SU-DHL-6 (cell line): ENCODE data around the gene GPRIN3.

Source experiments
- H2AFZ ChIP-seq: fragments of 200-600 bp; sonication (generic); 2 replicates; pipeline ENCODE4 v1.6.1; 2014; ENCODE audit warnings: low read depth, mild to moderate bottlenecking, moderate library complexity, mixed read lengths, antibody characterized with exemption, low read length; ENCODE audit not compliant: severe bottlenecking
- H3F3A ChIP-seq: fragments of 200-600 bp; shearing (Covaris generic); 2 replicates; pipeline ENCODE4 v1.6.0; 2016; ENCODE audit warnings: antibody characterized with exemption, mild to moderate bottlenecking; ENCODE audit not compliant: insufficient read depth
- H3K27ac ChIP-seq: fragments of 200-600 bp; sonication (generic); 2 replicates; pipeline ENCODE4 v1.5.1; 2016; ENCODE audit warnings: low read depth, mild to moderate bottlenecking, low read length, moderate library complexity, mixed read lengths
- H3K27me3 ChIP-seq: fragments of 200-600 bp; sonication (generic), shearing (Covaris generic); 2 replicates; pipeline ENCODE4 v1.6.0; 2014; ENCODE audit warnings: mild to moderate bottlenecking, low read length
- H3K36me3 ChIP-seq: fragments of 200-600 bp; sonication (generic); 2 replicates; pipeline ENCODE4 v1.6.1; 2014; ENCODE audit warnings: mild to moderate bottlenecking, low read length, mixed read lengths
- H3K4me2 ChIP-seq: fragments of 300-600, 200-600 bp; shearing (Covaris generic), sonication (generic); 2 replicates; pipeline ENCODE4 v1.6.0; 2014; ENCODE audit warnings: low read length, low read depth, mild to moderate bottlenecking; ENCODE audit not compliant: poor library complexity, severe bottlenecking
- H3K4me3 ChIP-seq: fragments of 200-600 bp; sonication (generic); 2 replicates; pipeline ENCODE4 v1.5.1; 2014; ENCODE audit warnings: antibody characterized with exemption, low read length, mild to moderate bottlenecking, mixed read lengths; ENCODE audit not compliant: insufficient read depth, poor library complexity, severe bottlenecking
- H3K79me2 ChIP-seq: fragments of 200-600 bp; sonication (generic); 2 replicates; pipeline ENCODE4 v1.6.1; 2014; ENCODE audit warnings: mild to moderate bottlenecking, low read length, moderate library complexity; ENCODE audit not compliant: insufficient read depth
- H3K9ac ChIP-seq: fragments of 200-600 bp; sonication (generic); 2 replicates; pipeline ENCODE4 v1.7.0; 2014; ENCODE audit warnings: mild to moderate bottlenecking, low read length
- H3K9me2 ChIP-seq: fragments of 200-600 bp; sonication (generic); replicated peaks from 2 replicates; pipeline ENCODE4 v1.6.1; 2014; ENCODE audit warnings: low read length; ENCODE audit not compliant: insufficient read depth
- H3K9me3 ChIP-seq: fragments of 200-600 bp; sonication (generic); 2 replicates; pipeline ENCODE4 v1.6.1; 2014; ENCODE audit warnings: low read length, mixed read lengths; ENCODE audit not compliant: insufficient read depth
- H4K20me1 ChIP-seq: fragments of 200-600 bp; sonication (generic); 2 replicates; pipeline ENCODE4 v1.6.1; 2014; ENCODE audit warnings: low read depth, mild to moderate bottlenecking, antibody characterized with exemption, low read length, moderate library complexity, mixed read lengths
- EZH2phosphoT487 ChIP-seq: fragments of 200-600 bp; sonication (generic), shearing (Covaris generic); conservative IDR thresholded peaks from 2 replicates; pipeline ENCODE4 v1.6.1; 2018; ENCODE audit warnings: mild to moderate bottlenecking, antibody characterized with exemption, low read length, moderate library complexity, mixed read lengths
- TF ChIP-seq, protein P1 (sequence below): fragments of 200-600 bp; sonication (generic); IDR thresholded peaks from one replicate; pipeline ENCODE4 v1.5.1; 2017; ENCODE audit warnings: antibody characterized with exemption, mild to moderate bottlenecking, low read length, moderate library complexity; ENCODE audit not compliant: insufficient read depth, poor library complexity, severe bottlenecking

The GPRIN3 gene

DNA sequence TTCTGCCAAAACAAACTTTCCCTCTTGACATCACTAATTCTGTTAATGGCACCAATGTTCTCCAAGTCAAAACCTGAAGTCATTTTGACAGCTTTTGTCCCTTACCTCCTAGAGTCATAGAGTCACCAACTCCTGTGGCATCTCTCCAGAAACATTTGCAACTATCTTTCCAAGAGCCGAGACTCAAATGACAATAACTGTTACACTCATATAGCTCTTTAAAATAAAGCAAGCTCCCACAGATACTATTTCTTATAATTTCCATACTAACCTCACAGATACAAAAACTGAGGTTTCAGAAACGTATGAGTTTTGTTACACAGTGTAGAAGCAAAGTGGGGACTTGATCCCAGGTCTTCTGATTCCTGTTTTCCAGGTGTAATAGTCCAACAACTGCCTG is 18.3 kb downstream of the GPRIN3 start:
- TF ChIP-seq, protein P1, sequence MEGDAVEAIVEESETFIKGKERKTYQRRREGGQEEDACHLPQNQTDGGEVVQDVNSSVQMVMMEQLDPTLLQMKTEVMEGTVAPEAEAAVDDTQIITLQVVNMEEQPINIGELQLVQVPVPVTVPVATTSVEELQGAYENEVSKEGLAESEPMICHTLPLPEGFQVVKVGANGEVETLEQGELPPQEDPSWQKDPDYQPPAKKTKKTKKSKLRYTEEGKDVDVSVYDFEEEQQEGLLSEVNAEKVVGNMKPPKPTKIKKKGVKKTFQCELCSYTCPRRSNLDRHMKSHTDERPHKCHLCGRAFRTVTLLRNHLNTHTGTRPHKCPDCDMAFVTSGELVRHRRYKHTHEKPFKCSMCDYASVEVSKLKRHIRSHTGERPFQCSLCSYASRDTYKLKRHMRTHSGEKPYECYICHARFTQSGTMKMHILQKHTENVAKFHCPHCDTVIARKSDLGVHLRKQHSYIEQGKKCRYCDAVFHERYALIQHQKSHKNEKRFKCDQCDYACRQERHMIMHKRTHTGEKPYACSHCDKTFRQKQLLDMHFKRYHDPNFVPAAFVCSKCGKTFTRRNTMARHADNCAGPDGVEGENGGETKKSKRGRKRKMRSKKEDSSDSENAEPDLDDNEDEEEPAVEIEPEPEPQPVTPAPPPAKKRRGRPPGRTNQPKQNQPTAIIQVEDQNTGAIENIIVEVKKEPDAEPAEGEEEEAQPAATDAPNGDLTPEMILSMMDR: no peak
- TF ChIP-seq EZH2phosphoT487: no peak
- Histone ChIP-seq H3K27ac (no peak overlapping the region), H3K4me2 (no peak overlapping the region), H3K9me3 (no peaks in the 10 kb centered on the region), H3K9me2 (no peaks in the 10 kb centered on the region), H3K9ac (no peak overlapping the region), H4K20me1 (no peaks in the 10 kb centered on the region), H3K4me3 (no peak overlapping the region), H3F3A (no peaks in the 10 kb centered on the region), H3K36me3 (no peaks in the 10 kb centered on the region), H2AFZ (no peak overlapping the region), H3K79me2 (no peaks in the 10 kb centered on the region), H3K27me3 (no peaks in the 10 kb centered on the region)

DNA sequence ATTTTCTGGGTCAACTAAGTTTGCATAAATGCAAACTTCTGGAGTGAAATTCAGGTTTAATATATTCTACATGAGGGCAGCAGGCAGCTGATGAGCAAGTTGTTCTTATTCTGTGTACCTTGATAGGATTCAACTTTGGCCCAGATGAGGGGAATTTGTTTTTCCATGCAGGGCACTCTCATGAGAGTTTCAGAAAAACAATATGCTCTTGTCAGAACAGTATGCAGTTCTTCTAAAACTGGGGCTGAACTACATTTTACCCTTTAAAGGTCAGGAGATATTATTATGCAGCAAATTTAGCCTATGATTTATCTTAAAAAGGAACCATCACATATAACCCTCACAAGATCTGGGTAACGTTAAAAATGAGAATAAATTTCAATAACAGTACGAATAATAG is 19.2 kb downstream of the GPRIN3 start:
- Histone ChIP-seq H3K9me2 (no peaks in the 10 kb centered on the region), H3K36me3 (no peaks in the 10 kb centered on the region), H3K27me3 (no peaks in the 10 kb centered on the region), H3K9me3 (no peaks in the 10 kb centered on the region), H3K9ac (no peak overlapping the region), H3K4me3 (no peak overlapping the region), H3K79me2 (no peaks in the 10 kb centered on the region), H3K27ac (no peak overlapping the region), H3K4me2 (no peak overlapping the region), H3F3A (no peaks in the 10 kb centered on the region), H4K20me1 (no peaks in the 10 kb centered on the region), H2AFZ (no peak overlapping the region)
- TF ChIP-seq, protein P1: no peak
- no peak for TF ChIP-seq EZH2phosphoT487

DNA sequence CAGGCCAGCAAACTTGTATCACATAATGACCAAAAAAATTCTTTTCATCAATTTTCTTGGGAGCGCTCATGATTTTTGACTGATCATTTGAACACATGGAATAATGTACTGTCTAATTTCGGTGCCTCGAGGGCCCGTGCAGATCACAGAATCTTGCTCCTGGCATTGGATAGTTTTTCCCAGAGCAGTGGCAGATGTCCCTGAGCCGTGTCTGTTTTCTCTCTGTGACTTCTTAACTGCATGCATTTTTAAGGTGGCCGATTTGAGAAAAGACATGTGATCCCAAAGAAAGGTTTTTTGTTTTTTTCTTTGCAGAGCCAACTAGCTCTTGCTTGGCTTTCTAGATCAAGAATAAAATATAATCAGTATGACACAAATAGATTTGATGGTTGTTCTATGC is 19.7 kb downstream of the GPRIN3 start:
- Histone ChIP-seq H3K79me2 (no peaks in the 10 kb centered on the region), H3K4me2 (no peak overlapping the region), H3K36me3 (no peaks in the 10 kb centered on the region), H3K9ac (no peak overlapping the region), H2AFZ (no peak overlapping the region), H3F3A (no peaks in the 10 kb centered on the region), H3K27me3 (no peaks in the 10 kb centered on the region), H4K20me1 (no peaks in the 10 kb centered on the region), H3K9me3 (no peaks in the 10 kb centered on the region), H3K9me2 (no peaks in the 10 kb centered on the region), H3K4me3 (no peak overlapping the region), H3K27ac (no peak overlapping the region)
- TF ChIP-seq, protein P1: no peak
- no peak for TF ChIP-seq EZH2phosphoT487
